ENCODE data around the gene POLN. TPM values are rescaled to one million over a fixed set of nuclear protein-coding genes. Genes with fewer than 3 reads are reported as not detected.
A peak's percentile ranks its signal among the peaks of the same experiment; 100 is the strongest.

Gene POLN
- total RNA-seq, 4 donors from 2014 or later = 0.91 to 8.0 (median 1.2) TPM

DNA sequence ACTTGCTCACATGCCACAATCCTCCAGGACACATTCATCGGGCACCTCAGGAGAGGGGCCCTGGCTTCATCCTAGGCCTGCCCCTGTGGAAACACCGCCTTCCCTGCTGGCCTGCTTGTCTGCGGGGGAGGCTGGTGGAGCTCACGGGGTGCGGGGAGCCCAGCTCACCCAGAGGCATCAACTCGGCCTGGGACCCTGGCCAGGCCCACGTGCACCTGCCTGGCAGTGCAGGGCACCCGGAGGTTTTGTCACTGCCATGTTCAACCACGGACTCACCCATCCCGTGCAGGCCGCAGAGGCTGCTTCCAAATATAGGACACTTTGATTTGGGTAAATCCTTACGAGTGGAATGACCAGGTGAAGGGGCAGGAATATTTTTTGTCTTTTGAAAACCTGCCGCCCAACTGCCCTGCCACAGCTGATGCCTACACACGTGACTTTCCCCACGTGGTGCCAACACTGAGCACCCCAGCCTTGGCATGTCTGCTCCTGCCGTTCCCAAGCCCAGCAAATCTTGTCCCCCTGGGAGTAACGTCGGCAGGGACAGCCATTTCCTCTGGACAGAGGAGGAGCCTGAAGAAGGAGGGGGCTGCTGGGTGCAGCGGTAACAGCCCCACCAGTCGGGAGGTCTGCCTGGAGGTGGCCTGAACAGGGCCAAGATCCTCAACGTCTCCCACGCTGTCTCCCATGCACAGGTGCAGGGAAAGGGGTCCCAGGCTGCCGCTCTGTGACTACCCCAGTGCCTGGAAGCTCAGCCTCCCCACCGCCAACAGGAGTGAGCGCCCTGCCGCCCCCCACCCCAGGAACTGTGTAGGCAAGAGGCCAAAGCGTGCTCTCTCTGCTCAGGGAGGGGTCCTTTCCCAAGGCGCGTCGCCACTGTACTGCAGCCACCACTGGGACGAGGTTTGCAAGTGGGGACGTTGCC lies 11.5 kb upstream of the POLN start:
- Histone ChIP-seq H3K4me1 (peaks cover 45% of the 10 kb centered on the region), H3K27me3 (no peaks in the 10 kb centered on the region), H3K36me3 (peaks cover 71% of the 10 kb centered on the region), H3K27ac (no peak overlapping the region), H3K9me3 (no peaks in the 10 kb centered on the region), H3K4me3 (no peak overlapping the region)
- TF ChIP-seq, protein P1, sequence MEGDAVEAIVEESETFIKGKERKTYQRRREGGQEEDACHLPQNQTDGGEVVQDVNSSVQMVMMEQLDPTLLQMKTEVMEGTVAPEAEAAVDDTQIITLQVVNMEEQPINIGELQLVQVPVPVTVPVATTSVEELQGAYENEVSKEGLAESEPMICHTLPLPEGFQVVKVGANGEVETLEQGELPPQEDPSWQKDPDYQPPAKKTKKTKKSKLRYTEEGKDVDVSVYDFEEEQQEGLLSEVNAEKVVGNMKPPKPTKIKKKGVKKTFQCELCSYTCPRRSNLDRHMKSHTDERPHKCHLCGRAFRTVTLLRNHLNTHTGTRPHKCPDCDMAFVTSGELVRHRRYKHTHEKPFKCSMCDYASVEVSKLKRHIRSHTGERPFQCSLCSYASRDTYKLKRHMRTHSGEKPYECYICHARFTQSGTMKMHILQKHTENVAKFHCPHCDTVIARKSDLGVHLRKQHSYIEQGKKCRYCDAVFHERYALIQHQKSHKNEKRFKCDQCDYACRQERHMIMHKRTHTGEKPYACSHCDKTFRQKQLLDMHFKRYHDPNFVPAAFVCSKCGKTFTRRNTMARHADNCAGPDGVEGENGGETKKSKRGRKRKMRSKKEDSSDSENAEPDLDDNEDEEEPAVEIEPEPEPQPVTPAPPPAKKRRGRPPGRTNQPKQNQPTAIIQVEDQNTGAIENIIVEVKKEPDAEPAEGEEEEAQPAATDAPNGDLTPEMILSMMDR (IDR thresholded peaks at IDR 0.05) = no peak
- 94% methylated on average over 5 of the region's 32 CpGs for WGBS
- peak; percentile 51 to 79 for DNase-seq (ENCODE audit: low spot score in 2 of 2)

DNA sequence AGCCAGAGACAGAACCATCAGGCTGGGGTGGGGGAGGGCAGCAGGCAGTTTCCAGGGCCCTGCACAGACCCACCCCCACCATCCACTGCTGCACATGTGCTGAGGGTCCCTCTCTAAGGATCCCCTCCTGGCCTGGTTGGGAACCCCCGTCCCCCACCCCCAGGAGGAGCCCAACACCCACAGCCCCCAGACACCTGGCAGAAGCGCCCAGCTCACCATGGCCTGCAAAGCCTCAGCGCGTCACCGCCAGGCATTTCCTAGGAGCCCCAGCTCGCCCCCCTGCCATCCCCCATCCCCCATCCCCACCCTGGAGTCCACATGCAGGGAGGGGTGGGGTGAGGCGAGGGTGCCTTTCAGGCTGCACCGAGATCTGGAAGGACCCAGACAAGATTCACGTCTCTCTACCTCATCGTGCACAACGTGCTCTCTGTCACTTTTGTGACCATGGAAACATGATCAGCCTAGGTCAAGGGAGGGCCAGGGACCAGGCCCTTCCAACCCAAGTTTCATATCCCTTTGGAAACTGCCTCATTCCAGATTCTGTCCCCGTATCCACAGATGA lies 10.7 kb upstream of the POLN start:
- peaks cover 76% of the 10 kb centered on the region for H3K36me3 ChIP-seq
- no peak for TF ChIP-seq POLR2AphosphoS5 (IDR thresholded peaks at IDR 0.05)
- no peak for TF ChIP-seq POLR2A (IDR thresholded peaks at IDR 0.05)
- no peak for TF ChIP-seq EP300 (IDR thresholded peaks at IDR 0.05)
- WGBS = 59% methylated on average over 4 of the region's 12 CpGs
- DNase-seq (ENCODE audit: low spot score in 2 of 2) = peak in 1 of 2 donors; percentile 64
- H3K27ac ChIP-seq = no peak overlapping the region
- peaks cover 36% of the 10 kb centered on the region for H3K4me1 ChIP-seq
- no peaks in the 10 kb centered on the region for H3K27me3 ChIP-seq
- H3K9me3 ChIP-seq = no peaks in the 10 kb centered on the region
- no peak overlapping the region for H3K4me3 ChIP-seq

DNA sequence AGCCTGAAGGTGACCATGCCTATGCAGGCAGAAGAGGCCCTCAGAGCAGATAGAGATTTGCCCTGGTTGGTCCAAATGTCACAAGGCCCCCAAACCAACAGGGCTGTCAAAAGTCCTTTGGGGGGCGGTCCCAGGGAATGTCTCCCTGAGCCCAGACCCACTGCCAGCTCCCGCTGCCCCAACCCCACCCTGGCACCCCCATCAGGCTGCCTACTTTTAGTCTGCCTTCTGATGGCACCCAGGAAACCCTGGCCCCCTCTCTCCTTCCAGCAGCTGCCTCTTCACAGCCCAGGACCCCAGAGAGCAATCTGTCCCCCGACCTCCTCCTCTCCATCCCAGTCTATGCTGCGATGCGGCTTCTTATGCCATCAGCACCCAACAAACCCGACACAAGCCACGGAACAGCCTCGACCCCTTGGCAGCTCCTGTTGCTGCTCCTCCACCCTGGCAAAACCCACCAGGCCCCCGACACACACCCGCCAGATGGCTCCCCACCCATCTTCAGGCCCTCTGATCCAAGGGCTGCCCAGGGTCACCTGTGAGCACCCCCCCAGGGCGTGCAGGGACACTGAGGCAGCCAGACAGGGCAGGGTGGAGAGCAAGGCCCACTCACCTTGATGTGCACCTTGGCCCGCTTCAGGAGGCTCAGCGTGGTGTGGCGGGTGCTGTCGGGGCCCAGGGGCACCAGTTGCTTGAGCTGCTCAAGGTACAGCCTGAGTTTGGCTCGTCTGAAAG lies 10.0 kb upstream of the POLN start:
- Histone ChIP-seq H3K4me1 (peaks cover 30% of the 10 kb centered on the region), H3K36me3 (peaks cover 79% of the 10 kb centered on the region), H3K4me3 (no peak overlapping the region), H3K27me3 (no peaks in the 10 kb centered on the region), H3K27ac (no peak overlapping the region), H3K9me3 (no peaks in the 10 kb centered on the region)
- peak; percentile 45 to 55 for DNase-seq (ENCODE audit: low spot score in 2 of 2)
- TF ChIP-seq, protein P1 (IDR thresholded peaks at IDR 0.05) = no peak
- TF ChIP-seq POLR2AphosphoS5 (IDR thresholded peaks at IDR 0.05) (no peak), EP300 (IDR thresholded peaks at IDR 0.05) (no peak), POLR2A (IDR thresholded peaks at IDR 0.05) (no peak)
- WGBS = 95% methylated on average over 15 of the region's 16 CpGs

DNA sequence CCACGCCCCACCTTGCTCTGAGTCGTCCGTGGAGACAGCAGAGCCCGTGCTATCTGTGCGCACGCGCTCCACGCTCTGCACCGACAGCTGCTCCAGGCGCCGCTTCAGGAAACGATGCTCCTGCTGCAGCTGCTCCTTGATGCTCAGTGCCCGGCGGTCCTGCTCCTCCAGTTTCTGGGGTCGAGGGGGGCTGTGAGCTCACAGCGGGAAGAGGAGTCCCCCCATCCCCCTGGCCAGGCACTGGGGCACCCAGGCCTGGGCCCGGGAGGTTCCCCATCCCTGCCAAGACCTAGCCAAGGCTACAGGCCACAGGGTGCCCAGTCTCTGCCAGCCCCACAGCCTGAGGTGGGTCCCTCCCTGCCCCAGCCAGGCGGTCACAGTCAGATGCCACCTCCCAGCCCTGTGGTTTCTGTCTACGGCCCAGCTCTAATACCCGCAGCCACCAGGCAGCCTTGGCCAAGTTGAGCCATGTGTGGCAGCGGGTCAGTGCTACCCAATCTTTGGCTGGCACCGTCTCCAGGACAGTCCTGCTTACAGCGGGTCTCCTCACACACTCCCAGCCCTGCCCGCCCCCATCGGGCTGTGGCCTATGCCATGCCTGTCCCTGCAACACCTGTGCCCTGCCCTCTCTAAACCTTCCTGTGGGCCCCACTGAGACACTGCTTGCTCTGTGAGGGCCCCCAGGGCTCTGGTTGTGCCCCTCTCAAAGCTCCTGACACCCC lies 9.3 kb upstream of the POLN start:
- 98% methylated on average over 8 of the region's 25 CpGs for whole genome bisulfite sequencing
- Histone ChIP-seq H3K4me3 (no peak overlapping the region), H3K27me3 (no peaks in the 10 kb centered on the region), H3K4me1 (peaks cover 23% of the 10 kb centered on the region), H3K9me3 (no peaks in the 10 kb centered on the region), H3K27ac (no peak overlapping the region), H3K36me3 (peaks cover 79% of the 10 kb centered on the region)
- peak; percentile 59 to 67 for DNase-seq (ENCODE audit: low spot score in 2 of 2)
- TF ChIP-seq POLR2A (IDR thresholded peaks at IDR 0.05) (no peak), POLR2AphosphoS5 (IDR thresholded peaks at IDR 0.05) (no peak)
- TF ChIP-seq, protein P1 (IDR thresholded peaks at IDR 0.05) = no peak

DNA sequence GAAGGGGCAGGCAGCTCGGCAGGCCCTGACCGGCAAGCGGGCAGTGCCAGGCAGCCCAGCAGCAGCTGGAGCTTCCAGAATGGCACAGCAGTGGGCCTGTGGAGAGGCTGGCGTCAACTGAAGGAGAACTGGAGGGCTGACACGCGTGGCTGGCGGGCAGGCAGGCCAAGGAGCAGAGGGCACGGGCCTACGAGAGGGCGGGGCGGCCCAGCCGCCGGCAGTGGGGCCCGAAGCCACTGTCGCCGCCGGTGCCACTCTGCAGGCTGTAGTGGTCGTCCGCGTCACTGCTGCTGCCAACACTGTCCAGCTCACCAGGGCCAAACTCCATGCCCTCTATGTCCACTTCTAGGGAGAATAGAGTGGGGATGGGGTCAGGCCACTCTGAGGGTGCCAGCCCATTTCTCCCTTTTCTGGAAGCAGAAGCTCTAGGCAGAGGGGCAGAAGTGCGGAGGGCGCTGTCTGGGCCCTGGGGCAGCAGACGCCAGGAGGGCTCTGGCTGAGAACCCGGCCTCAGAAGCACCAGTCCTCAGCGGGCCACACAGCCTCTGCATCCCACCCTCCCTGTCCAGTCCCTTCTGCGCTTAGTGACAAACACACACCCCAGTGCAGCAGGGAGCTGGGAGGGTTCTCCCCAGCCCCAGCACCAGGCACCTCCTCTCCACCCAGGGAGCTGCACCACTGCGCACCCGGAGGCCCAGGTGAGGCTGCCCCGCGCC lies 8.6 kb upstream of the POLN start:
- no peak overlapping the region for H3K4me3 ChIP-seq
- TF ChIP-seq, protein P1 (IDR thresholded peaks at IDR 0.05) = no peak
- no peak for TF ChIP-seq POLR2A (IDR thresholded peaks at IDR 0.05)
- no peak for TF ChIP-seq EP300 (IDR thresholded peaks at IDR 0.05)
- no peak for TF ChIP-seq POLR2AphosphoS5 (IDR thresholded peaks at IDR 0.05)
- H3K27me3 ChIP-seq = no peaks in the 10 kb centered on the region
- WGBS = 91% methylated on average over 17 of the region's 30 CpGs
- peaks cover 21% of the 10 kb centered on the region for H3K4me1 ChIP-seq
- no peaks in the 10 kb centered on the region for H3K9me3 ChIP-seq
- DNase-seq (ENCODE audit: low spot score in 2 of 2) = peak; percentile 58 to 67
- peaks cover 79% of the 10 kb centered on the region for H3K36me3 ChIP-seq
- no peak overlapping the region for H3K27ac ChIP-seq
